GM23248 (cell line): ENCODE data around the gene RAB14. TPM values are rescaled to one million over a fixed set of nuclear protein-coding genes. Genes with fewer than 3 reads are reported as not detected.
A peak's percentile ranks its signal among the peaks of the same experiment; 100 is the strongest.

ENCODE experiments used
- DNase-seq: peaks from one replicate; pipeline ENCODE4 v3.0.0-alpha.2; 2015
- H2AFZ ChIP-seq: fragments of 200-600 bp; sonication (generic); 2 replicates; pipeline ENCODE4 v1.6.1; 2016; ENCODE audit warnings: antibody characterized with exemption
- H3F3A ChIP-seq: fragments of 200-600 bp; sonication (generic); 2 replicates; pipeline ENCODE4 v1.6.1; 2016; ENCODE audit warnings: mild to moderate bottlenecking, antibody characterized with exemption, mixed run types; ENCODE audit not compliant: insufficient read depth
- H3K27ac ChIP-seq: fragments of 200-600 bp; sonication (generic); 2 replicates; pipeline ENCODE4 v1.5.1; 2016; ENCODE audit warnings: mild to moderate bottlenecking
- H3K27me3 ChIP-seq: fragments of 200-600 bp; sonication (generic); replicated peaks from 2 replicates; pipeline ENCODE4 v1.6.1; 2016; ENCODE audit warnings: mild to moderate bottlenecking; ENCODE audit not compliant: insufficient read depth
- H3K36me3 ChIP-seq: fragments of 200-600 bp; sonication (generic); 2 replicates; pipeline ENCODE4 v1.6.1; 2016; ENCODE audit warnings: low read depth, mild to moderate bottlenecking
- H3K4me1 ChIP-seq: fragments of 200-600 bp; sonication (generic); 2 replicates; pipeline ENCODE4 v1.6.1; 2016; ENCODE audit warnings: mild to moderate bottlenecking; ENCODE audit not compliant: insufficient read depth
- H3K4me2 ChIP-seq: fragments of 200-600 bp; sonication (generic); one replicate; pipeline ENCODE4 v1.6.1; 2016; ENCODE audit warnings: mild to moderate bottlenecking; ENCODE audit not compliant: unreplicated experiment
- H3K4me3 ChIP-seq: fragments of 200-600 bp; sonication (generic); 2 replicates; pipeline ENCODE4 v1.5.1; 2016; ENCODE audit warnings: mild to moderate bottlenecking
- H3K79me2 ChIP-seq: fragments of 200-600 bp; sonication (generic); 2 replicates; pipeline ENCODE4 v1.6.1; 2016; ENCODE audit warnings: mild to moderate bottlenecking; ENCODE audit not compliant: insufficient read depth
- H3K9ac ChIP-seq: fragments of 200-600 bp; sonication (generic); 2 replicates; pipeline ENCODE4 v1.6.1; 2016; ENCODE audit warnings: mild to moderate bottlenecking
- H3K9me2 ChIP-seq: fragments of 200-600 bp; sonication (generic); 2 replicates; pipeline ENCODE4 v1.6.1; 2016; ENCODE audit warnings: mixed run types, mild to moderate bottlenecking, moderate library complexity; ENCODE audit not compliant: insufficient read depth
- H3K9me3 ChIP-seq: fragments of 200-600 bp; sonication (generic); one replicate; pipeline ENCODE4 v1.6.1; 2017; ENCODE audit warnings: low read depth
- H4K20me1 ChIP-seq: fragments of 200-600 bp; sonication (generic); 2 replicates; pipeline ENCODE4 v1.6.0; 2016; ENCODE audit not compliant: insufficient read depth
- EZH2 ChIP-seq: fragments of 200-600 bp; sonication (generic); IDR thresholded peaks from 2 replicates; pipeline ENCODE4 v1.6.1; 2018; ENCODE audit warnings: antibody characterized with exemption, mild to moderate bottlenecking; ENCODE audit not compliant: insufficient read depth, poor library complexity, severe bottlenecking
- EZH2phosphoT487 ChIP-seq: fragments of 200-600 bp; sonication (generic); IDR thresholded peaks from 2 replicates; pipeline ENCODE4 v1.6.1; 2018; ENCODE audit warnings: antibody characterized with exemption, moderate library complexity, mild to moderate bottlenecking, low read depth; ENCODE audit not compliant: insufficient read depth
- WGBS, 2 experiments: methylation state at CpG; one replicate each; pipeline ENCODE4 v1.1.6; 2015 to 2017; ENCODE audit warnings: low lambda C conversion rate in 2 of 2, low coverage in 1 of 2; ENCODE audit errors: missing lambda C conversion rate in 2 of 2; 5-methylcytosine and 5-hydroxymethylcytosine counted together
- in situ Hi-C: fragments of 300-500 bp; cut with MboI; formaldehyde crosslinking; loops from 2 replicates; pipeline ENCODE4 v1.15.0; 2020
- polyA plus RNA-seq: library from polyadenylated mRNA; unstranded; fragments of >200 nt; fragmentation: Nextera tagmentation; extraction: Ambion mirVana; gene quantifications from 2 replicates; pipeline ENCODE4 v1.2.1, GENCODE V29; 2016
- total RNA-seq: library from RNA; depleted of rRNA; stranded (reverse); fragments of >200 nt; shearing (Covaris generic); gene quantifications from 2 replicates; pipeline ENCODE4 v1.2.3, GENCODE V29; 2014

The RAB14 gene
- total and polyA plus RNA-seq, 2 experiments from 2014 or later, result 25.8 to 75.9 TPM

DNA sequence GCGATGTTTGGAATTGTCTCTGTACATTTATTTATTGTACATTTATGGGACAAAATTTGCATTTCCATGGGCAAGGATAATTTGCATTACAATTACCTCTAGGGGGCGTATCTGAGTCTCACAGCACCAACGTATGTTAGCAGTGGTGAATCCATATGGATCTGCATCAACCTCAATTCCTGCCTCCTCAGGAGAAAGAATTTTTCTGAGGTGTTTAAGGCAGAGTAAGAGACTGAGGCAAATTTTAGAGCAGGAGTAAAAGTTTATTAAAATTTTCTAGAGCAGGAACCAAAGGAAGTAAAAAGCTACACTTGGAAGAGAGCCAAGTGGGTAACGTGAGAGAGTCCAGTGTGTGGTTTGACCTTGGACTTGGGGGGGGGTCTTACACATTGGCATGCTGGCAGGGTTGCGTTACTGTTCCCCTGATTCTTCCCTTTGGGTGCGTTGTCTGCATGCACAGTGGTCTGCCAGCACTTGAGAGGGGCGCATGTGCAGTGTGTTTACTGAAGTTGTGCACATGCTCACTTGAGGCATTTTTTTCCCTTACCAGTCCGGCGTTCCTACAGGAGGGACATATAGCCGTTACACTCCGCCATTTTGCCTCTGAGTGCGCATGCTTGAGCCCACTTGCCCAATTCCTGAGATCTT, 21.0 kb upstream of the RAB14 start:
- no peaks in the 10 kb centered on the region for H3K27me3 ChIP-seq
- H3K4me2 ChIP-seq, result no peak overlapping the region
- TF ChIP-seq EZH2phosphoT487 (no peak), EZH2 (no peak)
- H3K9ac ChIP-seq, result no peak overlapping the region
- H3K9me3 ChIP-seq, result no peaks in the 10 kb centered on the region
- no peak overlapping the region for H3K27ac ChIP-seq
- 0 out of 2 replicates have a peak, but pooled peaks cover 8% of the 10 kb centered on the region for H3F3A ChIP-seq
- H3K9me2 ChIP-seq, result no peaks in the 10 kb centered on the region
- no peak overlapping the region for H2AFZ ChIP-seq
- peak; percentile 84 for DNase-seq
- peaks cover 13% of the 10 kb centered on the region for H3K4me1 ChIP-seq
- H4K20me1 ChIP-seq, result no peaks in the 10 kb centered on the region
- no peaks in the 10 kb centered on the region for H3K79me2 ChIP-seq
- in situ Hi-C loops, result loop anchor here (25.0 kb wide), 1 partner anchor 90 kb away; no protein-coding TSS in a partner anchor
- no peaks in the 10 kb centered on the region for H3K36me3 ChIP-seq
- H3K4me3 ChIP-seq, result no peak overlapping the region
- WGBS, 2 experiments, result 61% methylated on average over 12 of the region's 12 CpGs

GRCh38 chr9:121221664-121222055, 20.0 kb upstream of the RAB14 start:
- Histone ChIP-seq H3K36me3 (no peaks in the 10 kb centered on the region), H3K4me3 (no peak overlapping the region), H3K9me2 (no peaks in the 10 kb centered on the region), H4K20me1 (no peaks in the 10 kb centered on the region), H3K4me1 (peaks cover 13% of the 10 kb centered on the region), H3K9me3 (no peaks in the 10 kb centered on the region), H3K4me2 (no peak overlapping the region), H2AFZ (no peak overlapping the region), H3K27me3 (no peaks in the 10 kb centered on the region), H3F3A (0 out of 2 replicates have a peak, but pooled peaks cover 8% of the 10 kb centered on the region), H3K79me2 (no peaks in the 10 kb centered on the region), H3K27ac (no peak overlapping the region), H3K9ac (no peak overlapping the region)
- no peak for DNase-seq
- TF ChIP-seq EZH2phosphoT487 (no peak), EZH2 (no peak)
- WGBS, 2 experiments, result 98% methylated on average over 2 of the region's 2 CpGs
- in situ Hi-C loops, result loop anchor here (25.0 kb wide), 1 partner anchor 91 kb away; no protein-coding TSS in a partner anchor

GRCh38 chr9:121220996-121221663, 19.5 kb upstream of the RAB14 start:
- in situ Hi-C loops, result loop anchor here (25.0 kb wide), 1 partner anchor 91 kb away; no protein-coding TSS in a partner anchor
- Histone ChIP-seq H3K4me3 (no peak overlapping the region), H3K4me2 (no peak overlapping the region), H3K36me3 (no peaks in the 10 kb centered on the region), H3K4me1 (peaks cover 8% of the 10 kb centered on the region), H3K9me3 (no peaks in the 10 kb centered on the region), H3K79me2 (no peaks in the 10 kb centered on the region), H3K9ac (no peak overlapping the region), H3K9me2 (no peaks in the 10 kb centered on the region), H4K20me1 (no peaks in the 10 kb centered on the region), H3K27me3 (no peaks in the 10 kb centered on the region), H3K27ac (no peak overlapping the region), H3F3A (0 out of 2 replicates have a peak, but pooled peaks cover 8% of the 10 kb centered on the region), H2AFZ (peak overlapping the region; percentile 32; the same call in 1 of the 2 replicates)
- TF ChIP-seq EZH2 (no peak), EZH2phosphoT487 (no peak)
- DNase-seq, result no peak
- WGBS, 2 experiments, result 68% methylated on average over 13 of the region's 13 CpGs

DNA sequence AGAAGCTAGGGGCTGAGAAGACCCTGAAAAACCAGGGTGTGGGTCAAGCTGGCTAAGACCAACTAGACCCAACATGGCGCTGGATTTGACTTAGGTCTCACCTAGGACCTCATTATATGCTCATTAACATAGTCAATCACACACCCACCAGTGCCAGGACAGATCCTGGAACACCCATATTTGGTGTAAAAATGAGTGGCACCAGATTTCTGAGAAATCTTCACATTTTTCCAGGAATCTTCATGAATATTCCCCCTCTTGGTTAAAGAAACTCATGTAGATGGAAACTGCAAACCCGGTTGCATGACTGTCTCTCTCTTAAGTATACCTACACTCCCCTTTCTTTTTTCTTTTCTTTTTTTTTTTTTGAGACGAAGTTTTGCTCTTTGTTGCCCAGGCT, 17.9 kb upstream of the RAB14 start:
- H3K79me2 ChIP-seq, result no peaks in the 10 kb centered on the region
- H3K4me2 ChIP-seq, result no peak overlapping the region

More for the DNA sequence above, 17.9 kb upstream of the RAB14 start:
- Histone ChIP-seq H3K36me3 (no peaks in the 10 kb centered on the region), H3K27ac (no peak overlapping the region), H4K20me1 (no peaks in the 10 kb centered on the region), H3K4me1 (peaks cover 3% of the 10 kb centered on the region; the same call in 1 of the 2 replicates), H3F3A (no peaks in the 10 kb centered on the region), H2AFZ (no peak overlapping the region), H3K4me3 (no peak overlapping the region), H3K9ac (no peak overlapping the region), H3K27me3 (no peaks in the 10 kb centered on the region), H3K9me2 (no peaks in the 10 kb centered on the region), H3K9me3 (no peaks in the 10 kb centered on the region)
- TF ChIP-seq EZH2 (no peak), EZH2phosphoT487 (no peak)
- in situ Hi-C loops, result loop anchor here (10.0 to 25.0 kb wide), 2 partner anchors 93 to 175 kb away; no protein-coding TSS in a partner anchor
- no peak for DNase-seq
- WGBS, 2 experiments, result 94% methylated on average over 2 to 3 of the region's 3 CpGs
